B cell (primary cell): ENCODE data around the gene SUSD3. TPM values are rescaled to one million over a fixed set of nuclear protein-coding genes. Genes with fewer than 3 reads are reported as not detected.

ENCODE experiments used
- ATAC-seq: fragments of 200-7000 bp; cut with Tn5 transposase; one replicate; pipeline ENCODE4 v1.10.0; 2021; ENCODE audit warnings: low read depth, mild to moderate bottlenecking, moderate number of reproducible peaks, moderate library complexity
- CTCF ChIA-PET: fragments of 350-600 bp; sonication (Branson Sonifier 250); formaldehyde crosslinking; loops from one replicate; lab custom pipeline; 2021; ENCODE audit warnings: antibody characterized with exemption, inconsistent platforms; lab: Charles Lee
- POLR2A ChIA-PET: fragments of 350-600 bp; sonication (Branson Sonifier 250); formaldehyde crosslinking; loops from one replicate; lab custom pipeline; 2021; ENCODE audit warnings: antibody characterized with exemption; lab: Charles Lee
- DNase-seq: peaks from one replicate; pipeline ENCODE4 v3.0.0; 2013
- H2AFZ ChIP-seq: 2 replicates; pipeline ENCODE4 v1.6.1; 2012; ENCODE audit warnings: mild to moderate bottlenecking, low read depth, low read length; ENCODE audit not compliant: insufficient read depth, poor library complexity, severe bottlenecking
- H3K27ac ChIP-seq, 2 donors: 1 replicate in 1 of 2; 2 replicates in 1 of 2; pipeline ENCODE4 v1.5.1; 2012 to 2013; ENCODE audit warnings: low read length in 2 of 2, mild to moderate bottlenecking in 2 of 2, moderate library complexity in 1 of 2
- H3K27me3 ChIP-seq, 4 experiments: fragments of 200-600 bp in 1 of 4; sonication (generic) in 1 of 4; replicated peaks in 1 of 4; 1 replicate in 2 of 4; 2 replicates in 2 of 4; pipeline versions ENCODE4 v1.6.1 to v1.7.0; 2013 to 2016; ENCODE audit warnings: low read length in 3 of 4, mild to moderate bottlenecking in 2 of 4, mixed read lengths in 1 of 4, moderate library complexity in 1 of 4; ENCODE audit not compliant: insufficient read depth in 4 of 4, control insufficient read depth in 3 of 4; ENCODE audit errors: control extremely low read depth in 1 of 4
- H3K36me3 ChIP-seq, 2 experiments: replicated peaks in 1 of 2; 1 replicate in 1 of 2; 2 replicates in 1 of 2; pipeline versions ENCODE4 v1.6.1 to v1.7.1; 2013; ENCODE audit warnings: low read length in 1 of 2; ENCODE audit not compliant: insufficient read depth in 2 of 2, control insufficient read depth in 1 of 2; ENCODE audit errors: control extremely low read depth in 1 of 2, extremely low read depth in 1 of 2
- H3K4me1 ChIP-seq, 2 donors: fragments of 200-600 bp in 1 of 2; sonication (generic) in 1 of 2; 1 replicate in 1 of 2; 2 replicates in 1 of 2; pipeline versions ENCODE4 v1.5.1 to v1.6.1; 2013 to 2017; ENCODE audit warnings: low read length in 2 of 2; ENCODE audit not compliant: control insufficient read depth in 2 of 2, insufficient read depth in 2 of 2
- H3K4me2 ChIP-seq: replicated peaks from 2 replicates; pipeline ENCODE3; 2012; ENCODE audit warnings: mild to moderate bottlenecking, low read depth, low read length; ENCODE audit not compliant: poor library complexity, severe bottlenecking
- H3K4me3 ChIP-seq, 5 experiments: fragments of 200-600 bp in 1 of 5; sonication (generic) in 1 of 5; 1 replicate in 3 of 5; 2 replicates in 2 of 5; pipeline versions ENCODE4 v1.5.1 to v1.7.0; 2011 to 2016; ENCODE audit warnings: low read length in 4 of 5, mild to moderate bottlenecking in 4 of 5, low read depth in 2 of 5, control low read depth in 1 of 5, moderate library complexity in 1 of 5; ENCODE audit not compliant: insufficient read depth in 1 of 5; ENCODE audit errors: control extremely low read depth in 1 of 5, extremely low read depth in 1 of 5
- H3K79me2 ChIP-seq: fragments of 200-600 bp; sonication (generic); one replicate; pipeline ENCODE4 v1.6.0; 2016; ENCODE audit warnings: low read length; ENCODE audit not compliant: control insufficient read depth, insufficient read depth
- H3K9ac ChIP-seq: fragments of 200-600 bp; sonication (generic); 2 replicates; pipeline ENCODE4 v1.6.1; 2017; ENCODE audit warnings: mild to moderate bottlenecking, low read length, moderate library complexity
- H3K9me3 ChIP-seq, 3 donors: one replicate each; pipeline versions ENCODE4 v1.6.1 to v1.7.1; 2013; ENCODE audit warnings: low read length in 2 of 3; ENCODE audit not compliant: control insufficient read depth in 2 of 3, insufficient read depth in 1 of 3; ENCODE audit errors: control extremely low read depth in 1 of 3
- H4K20me1 ChIP-seq: 2 replicates; pipeline ENCODE4 v1.6.0; 2012; ENCODE audit warnings: mild to moderate bottlenecking, low read length; ENCODE audit not compliant: insufficient read depth, control insufficient read depth, poor library complexity, severe bottlenecking
- H3K27ac Mint-ChIP-seq: one replicate; pipeline ENCODE4 v1.8.0; 2021; ENCODE audit warnings: mixed read lengths
- H3K27me3 Mint-ChIP-seq: one replicate; pipeline ENCODE4 v1.8.0; 2021; ENCODE audit warnings: mixed read lengths
- H3K4me1 Mint-ChIP-seq: one replicate; pipeline ENCODE4 v1.8.0; 2021; ENCODE audit warnings: mixed read lengths
- H3K4me3 Mint-ChIP-seq: one replicate; pipeline ENCODE4 v1.8.0; 2021; ENCODE audit warnings: mixed read lengths
- H3K9me3 Mint-ChIP-seq: one replicate; pipeline ENCODE4 v1.8.0; 2022; ENCODE audit warnings: mixed read lengths; ENCODE audit not compliant: insufficient read depth
- CTCF ChIP-seq: fragments of 200-600 bp; IDR thresholded peaks from one replicate; pipeline ENCODE4 v1.8.0; 2022; ENCODE audit warnings: antibody characterized with exemption, mild to moderate bottlenecking
- EZH2 ChIP-seq: IDR thresholded peaks from 2 replicates; pipeline ENCODE4 v1.6.1; 2012; ENCODE audit warnings: borderline replicate concordance, low read depth, mild to moderate bottlenecking, moderate library complexity, low read length; ENCODE audit not compliant: insufficient read depth, poor library complexity, severe bottlenecking
- WGBS: methylation state at CpG from one replicate; pipeline ENCODE4 v1.1.5; 2013; ENCODE audit warnings: missing lambda C conversion rate; ENCODE audit not compliant: insufficient coverage; 5-methylcytosine and 5-hydroxymethylcytosine counted together
- intact Hi-C: fragments of 100-400 bp; cut with micrococcal nuclease; formaldehyde crosslinking; loops from one replicate; pipeline ENCODE4 v1.10.0; 2022
- polyA plus RNA-seq: library from polyadenylated mRNA; depleted of rRNA; stranded (reverse); fragments of >200 nt; gene quantifications from 2 replicates; pipeline ENCODE4 v1.2.3, GENCODE V29; 2012
- total RNA-seq, 2 donors: library from RNA; stranded (reverse); fragments of 120-200 nt in 1 of 2; gene quantifications; 1 replicate in 1 of 2; 2 replicates in 1 of 2; pipeline versions ENCODE4 v1.2.3 to v1.2.4, GENCODE V29; 2013 to 2022

Gene SUSD3
- total and polyA plus RNA-seq, 2 donors (not counting 1 experiment from before 2014, with no cell fraction given) = 41.0 to 85.0 TPM

DNA sequence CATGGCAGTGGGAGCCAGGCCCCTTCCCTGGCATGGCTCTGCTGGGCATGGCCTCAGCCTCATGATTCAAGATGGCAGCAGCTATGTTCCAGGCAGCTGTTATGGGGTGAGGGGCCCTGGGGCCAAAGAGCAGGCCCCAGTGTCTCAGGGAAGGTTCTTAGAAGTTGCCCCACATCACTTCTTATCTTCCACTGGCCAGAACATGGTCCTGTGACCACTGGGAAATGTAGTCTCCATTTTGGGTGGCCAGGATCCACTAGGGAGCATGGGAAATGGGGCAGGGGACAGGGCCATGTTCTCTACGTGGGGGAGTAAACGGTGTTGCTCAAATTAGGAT is 18.3 kb downstream of the SUSD3 start:
- H3K36me3 ChIP-seq = peaks cover 1 to 39% of the 10 kb centered on the region in 2 experiments
- WGBS = 100% methylated on average over 2 of the region's 2 CpGs

GRCh38 chr9:93077367-93077766 is 18.9 kb downstream of the SUSD3 start:
- POLR2A ChIA-PET = no interaction called here
- Mint-ChIP-seq H3K27me3 (no peaks in the 10 kb centered on the region), H3K4me3 (no peak overlapping the region), H3K9me3 (no peaks in the 10 kb centered on the region), H3K27ac (peak overlapping the region; percentile 3), H3K4me1 (peaks cover 7% of the 10 kb centered on the region)
- Histone ChIP-seq H3K4me2 (no peak overlapping the region), H3K79me2 (peaks cover 39% of the 10 kb centered on the region), H3K27me3 (no peaks in the 10 kb centered on the region), H3K4me1 (peaks cover 3 to 5% of the 10 kb centered on the region in 2 donors), H3K4me3 (no peak overlapping the region), H4K20me1 (peaks cover 29% of the 10 kb centered on the region), H3K9ac (no peak overlapping the region), H3K9me3 (no peaks in the 10 kb centered on the region), H3K27ac (no peak overlapping the region), H2AFZ (no peak overlapping the region), H3K36me3 (peaks cover 1 to 41% of the 10 kb centered on the region in 2 experiments)
- 94% methylated on average over 1 of the region's 1 CpG for WGBS
- no peak for TF ChIP-seq CTCF
- TF ChIP-seq EZH2 = no peak
- CTCF ChIA-PET = no interaction called here
- no peak for DNase-seq
- intact Hi-C loops = no loop called here
- no peak for ATAC-seq

More for the DNA sequence above, 18.3 kb downstream of the SUSD3 start:
- intact Hi-C loops = no loop called here
- Histone ChIP-seq H3K4me2 (no peak overlapping the region), H3K27me3 (no peaks in the 10 kb centered on the region), H3K27ac (no peak overlapping the region), H3K79me2 (peaks cover 45% of the 10 kb centered on the region), H3K4me3 (no peak overlapping the region), H3K9me3 (no peaks in the 10 kb centered on the region), H4K20me1 (peaks cover 35% of the 10 kb centered on the region), H3K9ac (no peak overlapping the region), H3K4me1 (peaks cover 9% of the 10 kb centered on the region in 2 donors), H2AFZ (no peak overlapping the region)
- TF ChIP-seq EZH2 (no peak), CTCF (no peak)
- DNase-seq = no peak
- Mint-ChIP-seq H3K4me3 (no peak overlapping the region), H3K4me1 (peaks cover 7% of the 10 kb centered on the region), H3K27me3 (no peaks in the 10 kb centered on the region), H3K27ac (no peak overlapping the region), H3K9me3 (no peaks in the 10 kb centered on the region)
- CTCF ChIA-PET = interaction anchor here (1.1 kb wide), 1 partner anchor 73 kb away, joined by 3 read pairs; no protein-coding TSS in a partner anchor
- no peak for ATAC-seq
- POLR2A ChIA-PET = no interaction called here
